HL-60/S4 treated with phorbol 12-myristate 13-acetate at 8.2 ng/mL for 4 days and 3 days (cell line): Measurements from ENCODE around the gene SCFD2.

Source experiments
- in situ Hi-C: fragments of 300-500 bp; cut with MboI; formaldehyde crosslinking; loops from 2 replicates; pipeline ENCODE4 v1.15.0; 2022; ENCODE audit warnings: low sequenced_read_pairs

The SCFD2 gene

DNA sequence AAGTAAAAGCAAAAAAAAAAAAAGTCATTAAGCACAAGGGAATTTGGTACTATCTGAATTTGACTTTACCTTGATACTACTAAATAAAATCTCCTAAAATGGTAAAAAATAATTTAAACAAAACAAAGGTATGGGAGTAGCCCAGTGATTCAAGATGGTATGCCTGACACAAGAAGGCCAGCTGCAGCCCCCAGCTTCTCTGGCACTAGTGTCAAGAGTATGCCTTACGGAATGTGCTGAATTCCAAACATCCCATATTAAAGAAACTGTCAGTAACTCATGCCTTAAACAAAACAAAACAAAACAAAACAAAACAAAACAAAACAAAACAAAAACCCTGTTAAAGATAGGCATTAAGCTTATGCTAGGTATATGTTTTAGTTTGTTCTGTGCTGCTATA lies 422.9 kb downstream of the SCFD2 start:
- in situ Hi-C loops, result no loop called here

DNA sequence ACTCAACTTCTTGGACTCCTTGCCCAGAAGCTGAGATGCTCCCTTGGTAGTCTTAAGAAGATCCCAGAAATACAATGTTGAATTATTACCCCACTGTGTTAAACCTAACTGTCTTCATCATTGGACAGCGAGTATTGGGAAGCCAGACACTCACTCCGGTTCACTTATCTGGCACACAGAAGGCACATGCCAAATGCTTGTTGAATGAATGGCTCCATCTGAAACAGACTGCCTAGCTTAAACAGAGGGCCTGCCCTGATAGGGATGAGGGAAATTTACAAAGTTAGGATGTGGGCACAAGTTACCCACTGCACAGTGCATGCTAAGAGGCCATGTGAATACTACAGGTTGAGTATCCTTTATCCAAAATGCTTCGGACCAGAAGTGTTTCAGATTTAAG lies 424.4 kb downstream of the SCFD2 start:
- in situ Hi-C loops, result no loop called here

DNA sequence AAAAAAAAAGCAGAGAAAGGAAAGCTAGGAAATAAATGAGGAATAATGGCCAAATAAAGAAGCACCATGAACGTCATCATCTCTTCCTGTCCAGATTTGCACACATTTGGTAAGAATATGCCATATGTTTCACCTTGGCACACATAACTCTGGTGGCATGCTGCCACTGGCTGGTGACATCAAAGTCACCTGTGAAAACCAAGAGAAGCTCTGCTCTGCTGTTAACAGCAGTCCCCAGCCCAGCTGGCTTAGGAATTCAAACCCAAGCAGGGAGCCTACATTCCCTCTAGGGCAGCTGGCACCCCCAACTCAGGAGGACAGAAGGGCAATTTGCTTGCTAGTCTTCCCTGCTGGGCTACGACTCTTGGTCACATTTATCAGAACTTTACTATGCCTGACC lies 426.1 kb downstream of the SCFD2 start:
- in situ Hi-C loops, result no loop called here

DNA sequence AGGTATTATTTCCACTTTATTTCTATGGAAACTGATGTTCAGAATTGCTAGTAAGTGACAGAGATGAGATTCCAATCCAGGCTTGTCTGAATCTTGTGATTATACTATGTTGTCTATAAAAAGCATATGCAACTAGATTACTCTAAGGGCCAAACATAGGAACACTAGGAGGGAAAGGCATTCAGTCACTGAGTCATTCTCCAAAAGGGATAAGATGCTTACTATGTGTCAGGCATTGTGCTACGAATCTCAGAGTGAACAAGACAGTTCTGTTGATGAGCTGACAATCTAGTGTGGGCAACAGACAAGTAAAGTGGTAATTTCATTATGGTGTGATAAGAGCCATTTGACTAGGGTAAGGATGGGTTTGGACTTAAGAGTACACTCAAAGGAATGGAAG lies 426.5 kb downstream of the SCFD2 start:
- in situ Hi-C loops, result no loop called here

DNA sequence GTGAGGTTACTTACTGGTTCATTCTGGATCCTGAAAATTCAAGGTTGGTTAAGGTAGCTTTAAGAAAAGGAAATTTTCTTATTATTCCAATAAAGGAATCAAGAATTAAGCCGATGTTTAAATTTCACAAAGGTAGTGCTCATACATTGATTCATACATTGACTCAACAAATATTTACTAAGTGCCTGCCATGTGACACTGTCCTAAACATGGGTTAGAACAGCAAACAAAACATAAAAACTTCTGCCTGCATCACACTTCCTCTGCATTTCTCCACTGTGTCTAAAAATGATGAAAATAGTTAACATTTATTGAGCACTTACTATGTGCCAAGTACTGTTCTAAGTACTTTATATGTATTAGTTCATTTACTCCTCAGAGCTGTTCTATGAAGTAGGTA lies 428.0 kb downstream of the SCFD2 start:
- in situ Hi-C loops, result no loop called here

DNA sequence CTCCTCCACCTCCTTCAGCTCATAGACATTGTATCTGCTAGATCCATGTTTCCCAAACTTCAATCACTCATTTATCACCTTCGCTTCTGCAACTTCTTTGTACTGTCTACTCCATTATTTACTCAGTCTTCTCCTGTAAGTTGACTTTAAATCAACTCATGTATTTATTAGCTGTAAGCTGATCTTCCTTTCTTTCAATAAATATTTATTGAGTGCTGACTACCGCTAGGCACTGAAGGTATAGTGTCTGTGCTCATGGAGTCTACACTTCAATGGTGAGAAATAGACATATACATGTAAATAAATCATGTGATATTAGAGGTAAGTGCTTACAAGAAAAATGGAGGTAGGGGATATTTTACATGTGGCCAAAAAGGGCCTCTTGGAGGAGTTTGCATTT lies 429.1 kb downstream of the SCFD2 start:
- in situ Hi-C loops, result no loop called here

DNA sequence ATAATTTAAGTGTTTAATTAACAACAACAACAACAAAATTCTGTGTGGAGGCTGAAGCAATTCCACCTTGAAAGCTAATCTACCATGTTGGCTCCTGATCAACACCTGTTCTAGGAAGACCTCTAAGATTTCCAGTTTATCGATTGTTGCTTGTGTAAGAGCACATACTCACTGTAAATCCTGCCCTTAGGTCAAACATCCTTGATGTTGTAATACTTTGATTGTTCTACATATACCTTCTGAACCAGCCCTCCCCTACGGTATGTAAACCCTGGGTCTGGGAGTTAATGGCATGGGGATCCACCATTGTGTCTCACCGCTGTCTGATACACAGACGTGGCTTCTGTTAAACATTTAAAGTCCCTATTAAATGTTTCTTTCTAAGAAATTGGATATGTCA lies 430.5 kb downstream of the SCFD2 start:
- in situ Hi-C loops, result no loop called here

DNA sequence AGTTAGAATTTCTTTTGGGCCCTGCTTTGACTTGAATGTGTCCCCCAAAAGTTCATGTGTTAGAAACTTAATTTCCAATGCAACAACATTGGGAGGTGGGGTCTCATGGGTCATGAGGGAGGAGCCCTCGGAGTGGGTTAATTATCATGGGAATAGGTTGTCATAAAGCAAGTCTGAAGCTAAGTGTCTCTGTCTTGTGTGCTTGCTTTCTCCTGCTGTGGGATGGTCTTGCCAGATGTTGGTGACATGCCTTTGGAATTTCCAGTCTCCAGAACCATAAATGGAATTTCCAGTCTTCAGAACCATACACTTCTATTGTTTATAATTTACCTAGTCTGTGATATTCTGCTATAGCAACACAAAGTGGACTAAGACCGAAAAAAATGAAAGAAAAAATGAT lies 432.1 kb downstream of the SCFD2 start:
- in situ Hi-C loops, result no loop called here

DNA sequence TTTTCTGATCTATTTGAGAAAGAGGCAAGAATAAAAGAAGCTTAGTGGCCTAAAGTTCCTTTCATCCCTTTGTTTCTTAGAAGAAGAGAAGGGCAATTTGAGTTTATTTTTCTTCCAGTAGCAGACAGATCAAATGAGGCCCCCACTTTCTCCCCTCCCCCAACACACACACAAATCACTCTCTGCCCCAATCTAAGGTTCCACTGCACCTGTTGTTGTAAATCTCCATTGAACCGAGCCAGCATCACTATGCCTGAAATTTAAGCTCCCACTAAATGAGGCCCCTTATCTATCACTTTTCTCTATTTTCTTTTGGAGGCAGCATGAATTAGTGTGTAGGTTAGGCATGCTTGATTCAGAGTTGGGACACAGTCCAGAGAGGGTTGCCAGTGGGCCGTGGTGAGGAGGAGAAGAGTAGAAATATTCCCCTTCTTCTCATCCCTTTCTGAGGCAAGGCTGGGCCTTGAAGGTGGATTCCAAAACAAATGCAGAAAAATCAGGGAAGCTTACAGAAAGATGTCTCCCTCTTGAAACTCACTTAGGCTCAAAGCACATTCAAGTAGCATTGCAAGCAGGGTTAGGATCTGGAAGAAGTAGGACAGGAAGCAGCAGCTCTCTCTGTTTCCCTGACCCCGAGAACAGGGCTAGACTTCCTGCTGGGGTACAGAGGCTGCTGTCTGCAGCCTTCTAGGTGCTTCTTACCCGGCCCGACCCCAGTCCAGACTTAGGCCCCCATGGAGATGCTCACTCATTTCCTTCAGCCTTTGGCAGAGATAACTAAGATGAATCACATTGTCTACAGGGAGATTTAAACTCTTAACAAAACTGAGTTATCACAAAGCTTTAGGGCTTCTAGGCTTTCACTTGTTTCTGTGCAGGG lies 433.0 kb downstream of the SCFD2 start:
- in situ Hi-C loops, result no loop called here

DNA sequence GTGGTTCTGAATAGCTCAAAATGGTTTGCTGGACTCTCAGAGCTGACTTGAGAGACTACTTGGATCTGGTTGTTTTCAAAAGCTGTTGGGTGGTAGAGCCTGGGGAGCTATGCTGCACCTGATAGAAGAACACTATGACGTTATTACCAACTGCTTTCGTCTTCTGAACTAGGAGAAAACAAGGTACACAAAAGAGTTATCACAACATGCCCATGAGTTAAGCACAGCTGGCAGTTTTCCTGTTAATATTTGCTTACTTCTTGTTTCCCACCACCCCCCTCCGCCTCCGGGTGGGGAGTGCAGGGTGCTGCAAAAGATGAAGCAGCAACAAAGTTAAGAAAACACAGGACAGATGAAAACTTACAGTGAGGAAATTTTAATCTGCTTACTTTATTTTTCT lies 434.6 kb downstream of the SCFD2 start:
- in situ Hi-C loops, result no loop called here

DNA sequence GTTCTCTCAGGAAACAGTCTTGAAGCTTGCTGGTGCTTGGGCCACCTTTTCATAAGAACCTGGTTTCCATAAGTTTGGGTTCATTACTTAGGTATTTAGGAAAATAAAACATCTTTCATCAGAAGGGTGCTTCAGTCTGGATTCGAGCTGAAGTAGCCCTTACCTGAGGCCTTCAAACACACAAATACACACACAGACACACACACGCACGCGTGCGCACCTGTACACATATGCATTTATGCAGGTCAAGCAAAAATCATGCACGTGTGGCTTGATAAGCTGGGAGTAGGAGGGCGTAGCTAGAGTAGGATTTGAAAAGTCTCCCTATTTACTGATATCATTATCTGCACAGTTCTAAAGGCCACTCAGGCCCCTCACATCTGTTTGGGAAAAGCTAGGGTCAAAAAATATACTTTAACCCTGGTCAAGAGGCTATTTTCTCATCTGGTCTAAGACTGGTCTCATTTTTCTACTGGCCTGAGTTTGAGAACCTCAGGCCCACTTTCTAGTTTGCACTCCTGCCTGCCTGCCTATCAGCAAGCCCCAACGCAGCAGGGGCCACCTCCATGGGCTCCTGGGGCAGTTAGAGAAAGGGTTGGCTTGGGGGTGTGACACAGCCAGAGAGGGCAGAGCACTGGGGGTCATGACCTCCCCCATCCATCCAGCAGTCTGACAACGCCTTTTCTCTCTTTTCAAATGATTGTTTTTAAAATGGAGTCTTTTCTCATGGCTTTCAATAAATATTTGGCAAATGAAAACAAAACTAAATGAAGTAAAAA lies 439.5 kb downstream of the SCFD2 start:
- in situ Hi-C loops, result no loop called here

DNA sequence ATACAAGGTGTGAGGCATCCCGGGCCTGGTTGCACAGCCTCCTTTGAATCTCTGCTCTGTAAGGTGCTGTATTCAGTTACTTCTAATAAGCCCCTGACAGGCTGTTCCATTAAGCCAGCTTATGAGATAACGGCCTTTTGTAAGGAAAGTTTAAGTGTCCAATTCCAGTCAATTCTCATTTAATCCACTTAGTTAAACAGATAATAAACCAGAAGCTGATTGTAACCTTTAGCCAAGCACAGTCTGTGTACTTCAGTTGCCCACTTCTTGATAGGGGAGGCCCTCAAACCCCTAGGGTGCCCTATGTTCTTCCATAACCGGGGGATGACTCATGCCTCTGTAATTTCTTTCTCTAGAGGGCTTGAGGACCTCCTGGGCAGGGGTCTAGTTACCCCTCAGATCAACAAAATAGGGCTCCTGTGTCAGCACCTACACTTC lies 440.3 kb downstream of the SCFD2 start:
- in situ Hi-C loops, result no loop called here

DNA sequence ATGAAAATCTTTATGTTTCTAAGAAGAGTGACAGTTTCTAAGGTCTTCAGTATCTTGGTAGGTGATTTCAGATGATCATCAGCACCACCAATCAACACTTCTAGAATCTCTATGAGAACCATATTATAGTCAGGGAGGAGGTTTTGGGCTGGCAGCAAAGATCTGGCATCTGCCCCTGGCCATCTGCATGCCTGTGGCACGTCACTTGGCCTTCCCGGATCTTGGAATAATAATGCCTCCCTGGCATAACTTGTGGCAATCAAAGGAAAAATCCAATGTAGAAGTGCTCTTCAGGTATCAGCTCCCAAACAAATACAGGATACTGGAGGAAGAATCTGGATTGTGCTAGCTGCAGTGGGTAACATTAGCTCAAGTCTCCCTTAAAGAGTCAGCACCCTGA lies 446.4 kb downstream of the SCFD2 start:
- in situ Hi-C loops, result no loop called here

DNA sequence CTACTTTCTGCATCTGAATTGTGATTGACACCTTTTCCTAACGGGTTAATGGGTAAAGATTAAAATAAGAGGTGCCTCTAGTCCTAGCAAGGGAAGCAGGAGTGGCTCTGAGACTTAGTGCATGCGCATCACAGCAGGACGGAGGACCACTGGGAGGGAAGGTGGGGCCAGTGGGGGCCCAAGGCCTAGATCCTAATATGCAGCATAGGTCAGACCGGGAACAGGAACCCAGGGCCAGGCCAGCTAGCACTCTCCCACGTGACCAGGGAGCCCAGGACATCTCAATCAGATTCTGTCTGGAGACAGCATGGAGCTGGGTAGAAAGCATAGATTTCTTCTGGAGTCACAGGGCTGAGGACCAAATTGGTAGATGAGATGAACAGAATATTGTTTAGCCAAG lies 448.0 kb downstream of the SCFD2 start:
- in situ Hi-C loops, result no loop called here

DNA sequence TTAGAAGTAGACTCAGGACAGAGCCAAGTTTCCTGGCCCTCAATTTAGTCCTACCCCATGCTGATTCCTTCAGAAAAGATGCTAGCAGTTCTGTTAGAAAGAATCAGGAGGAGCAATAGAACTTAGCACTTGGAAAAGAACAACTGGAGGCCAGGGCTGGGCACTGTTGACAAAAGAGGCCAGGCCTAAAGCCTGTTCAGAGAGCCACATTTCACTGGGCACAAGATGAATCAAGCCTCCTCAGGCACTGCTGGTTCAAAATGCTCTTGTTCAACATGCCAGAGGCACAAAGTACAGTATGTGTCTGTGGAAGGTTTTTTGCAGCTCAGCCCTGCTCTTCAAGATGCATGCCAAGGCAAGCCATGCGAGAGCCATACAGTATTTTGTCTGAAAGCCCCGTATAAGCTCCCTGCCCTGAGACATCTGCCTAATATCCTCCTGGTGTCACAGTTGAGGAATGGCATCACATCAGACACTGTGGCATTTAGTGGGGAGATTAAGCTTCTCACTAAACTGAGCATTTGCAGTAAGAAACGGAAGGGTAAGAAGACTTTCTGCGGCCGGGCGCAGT lies 450.0 kb downstream of the SCFD2 start:
- in situ Hi-C loops, result no loop called here

DNA sequence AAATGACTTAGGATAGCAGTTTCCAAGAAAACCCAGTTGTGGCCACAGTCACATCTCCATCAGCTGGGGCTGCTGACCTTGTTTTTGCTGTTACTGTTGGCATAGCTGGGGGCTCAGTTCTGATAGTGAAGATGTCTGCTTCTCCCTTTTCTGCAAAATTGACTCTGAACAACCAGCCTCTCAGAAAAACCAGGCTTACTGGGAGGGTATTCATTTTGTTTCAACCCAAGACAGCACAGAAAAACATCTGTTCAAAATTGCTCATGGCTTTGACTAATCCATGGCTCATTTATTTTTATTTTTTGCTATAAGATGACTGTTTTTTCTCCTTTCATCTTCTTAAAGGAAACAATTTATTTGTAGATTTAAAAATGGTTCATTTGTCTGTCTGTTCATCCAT lies 450.7 kb downstream of the SCFD2 start:
- in situ Hi-C loops, result no loop called here

DNA sequence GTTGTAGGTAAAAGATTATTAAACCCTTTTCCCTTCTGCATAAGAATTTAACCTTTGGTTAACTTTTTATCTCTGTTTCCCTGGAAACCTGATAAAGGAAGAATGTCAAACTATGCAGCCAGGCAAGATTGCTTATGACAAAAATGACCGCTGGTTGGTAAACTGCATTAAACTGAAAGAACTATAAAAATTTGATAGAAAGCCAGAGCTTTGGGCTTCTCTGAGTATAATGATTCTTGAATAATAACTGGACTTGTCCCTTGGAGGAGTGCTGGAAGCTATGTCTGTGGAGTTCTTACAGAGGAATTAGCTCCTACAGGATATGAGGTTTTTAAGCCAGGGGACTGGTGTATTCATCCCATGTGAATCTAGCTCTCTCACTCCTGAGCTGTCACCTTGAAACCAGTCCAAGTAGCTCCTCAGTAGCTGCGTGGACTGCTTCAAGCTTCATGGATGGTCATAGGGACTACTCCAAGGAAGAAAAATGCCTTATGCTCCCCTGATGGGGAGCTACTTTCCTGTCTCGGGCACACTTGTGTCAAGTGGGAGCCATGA lies 451.7 kb downstream of the SCFD2 start:
- in situ Hi-C loops, result no loop called here

DNA sequence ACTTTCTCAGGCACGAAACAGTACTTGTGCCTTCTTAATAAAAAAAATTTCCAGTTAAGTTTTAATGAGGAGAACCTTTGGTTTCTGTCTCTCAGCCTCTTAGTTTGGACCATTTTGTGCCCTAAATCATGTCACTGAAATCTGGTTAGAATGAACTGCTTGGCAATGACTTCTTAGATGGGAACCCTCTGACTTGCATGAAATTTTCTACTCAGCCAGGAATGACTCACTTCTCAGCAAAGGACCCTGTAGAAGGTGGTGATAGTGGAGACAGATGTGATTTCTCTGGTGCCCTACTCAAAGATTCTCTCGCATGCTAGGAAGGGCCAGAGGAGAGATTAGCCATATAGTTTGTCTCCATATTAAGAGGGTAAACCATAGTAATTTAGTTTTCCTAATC lies 453.3 kb downstream of the SCFD2 start:
- in situ Hi-C loops, result no loop called here

DNA sequence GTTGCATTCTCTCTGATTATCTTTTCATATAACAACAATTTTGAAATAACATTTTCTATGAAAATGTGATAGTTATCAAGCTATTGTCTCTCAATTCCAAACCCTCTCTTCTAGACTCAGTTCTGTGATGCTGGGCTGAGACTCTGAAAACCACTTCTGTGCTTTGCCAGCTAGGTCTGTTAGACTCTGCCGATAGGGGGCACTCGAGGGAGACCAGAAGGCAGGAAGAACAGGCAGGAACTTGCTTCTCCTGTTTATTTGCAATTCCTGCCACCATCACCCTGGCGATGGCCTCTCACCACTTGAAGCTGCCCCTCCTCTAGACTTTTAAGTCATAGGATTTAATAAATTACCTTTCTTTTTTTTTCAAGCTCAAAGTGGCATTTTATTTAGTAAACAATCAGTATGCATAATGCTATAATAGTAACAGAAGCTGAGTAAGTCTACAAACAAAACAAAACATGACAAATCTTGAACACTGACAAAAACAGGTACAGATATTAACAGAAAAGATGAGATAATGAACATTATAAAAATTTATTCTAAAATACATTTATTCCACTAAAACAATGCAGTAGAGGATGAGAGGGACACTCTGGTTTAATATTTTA lies 454.1 kb downstream of the SCFD2 start:
- in situ Hi-C loops, result no loop called here

DNA sequence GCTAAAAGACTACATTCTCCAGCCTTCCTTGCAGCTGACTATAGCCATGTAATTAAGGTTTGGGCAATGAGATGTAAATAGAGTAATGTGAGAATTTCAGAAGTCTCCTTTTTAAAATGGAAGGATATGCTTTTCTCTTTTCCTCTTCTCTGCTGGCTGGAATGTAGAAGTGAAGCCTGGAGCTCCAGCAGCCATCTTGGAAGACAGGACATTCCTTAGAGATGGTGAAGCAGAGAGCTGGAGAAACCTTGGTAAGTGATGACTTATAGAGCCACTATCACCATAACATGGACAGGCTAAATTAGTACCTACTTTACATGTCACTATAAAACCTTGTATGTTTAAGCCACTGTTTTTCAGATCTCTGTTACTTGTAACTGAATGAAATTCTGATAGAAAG lies 455.7 kb downstream of the SCFD2 start:
- in situ Hi-C loops, result no loop called here

DNA sequence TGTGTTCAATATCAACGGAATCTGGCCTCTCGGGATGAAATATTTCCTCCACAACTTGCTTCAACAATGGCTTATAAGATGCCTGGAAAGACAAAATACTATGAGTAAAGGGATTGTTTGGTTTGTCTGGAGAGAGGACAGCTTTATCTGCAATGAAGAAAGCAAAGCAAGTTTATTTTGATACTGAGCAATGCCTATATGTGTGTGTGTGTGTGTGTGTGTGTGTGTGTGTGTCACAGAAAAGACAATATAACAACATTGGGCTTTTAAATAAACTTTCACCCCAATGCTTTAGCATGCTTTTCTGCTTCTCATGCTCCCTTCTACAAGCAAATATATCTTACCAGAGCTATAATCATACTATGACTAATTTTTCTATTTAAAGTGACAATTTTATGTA lies 458.4 kb downstream of the SCFD2 start:
- in situ Hi-C loops, result no loop called here
